ENCODE measurements around the gene AHCYL1.

AHCYL1 gene

GRCh38 chr1:109976762-109977161, 7.8 kb upstream of the AHCYL1 start:
- no peak for DNase-seq (ENCODE audit: low spot score)

- DNase-seq (ENCODE audit: low spot score): no peak
These were observed 7.3 kb upstream of the AHCYL1 start for GRCh38 chr1:109977225-109977624.

GRCh38 chr1:109977657-109978378, 6.7 kb upstream of the AHCYL1 start:
- DNase-seq (ENCODE audit: low spot score): no peak

GRCh38 chr1:109978761-109979488, 5.6 kb upstream of the AHCYL1 start:
- no peak for DNase-seq (ENCODE audit: low spot score)

- no peak for DNase-seq (ENCODE audit: low spot score)
These were observed 5.0 kb upstream of the AHCYL1 start for GRCh38 chr1:109979489-109980091.

GRCh38 chr1:109980324-109981003, 4.1 kb upstream of the AHCYL1 start:
- DNase-seq (ENCODE audit: low spot score): no peak

- DNase-seq (ENCODE audit: low spot score): no peak
These were observed 3.6 kb upstream of the AHCYL1 start for GRCh38 chr1:109981004-109981335.

- no peak for DNase-seq (ENCODE audit: low spot score)
These were observed 980 bp upstream of the AHCYL1 start for GRCh38 chr1:109983380-109984189.

GRCh38 chr1:109984190-109984455, 442 bp upstream of the AHCYL1 start:
- no peak for DNase-seq (ENCODE audit: low spot score)

- no peak for DNase-seq (ENCODE audit: low spot score)
These were observed 885 bp downstream of the AHCYL1 start for GRCh38 chr1:109985247-109986053.

- no peak for DNase-seq (ENCODE audit: low spot score)
These were observed 1.5 kb downstream of the AHCYL1 start for GRCh38 chr1:109986054-109986444.

- DNase-seq (ENCODE audit: low spot score): no peak
These were observed 3.9 kb downstream of the AHCYL1 start for GRCh38 chr1:109988349-109988914.

- DNase-seq (ENCODE audit: low spot score): no peak
These were observed 5.1 kb downstream of the AHCYL1 start for GRCh38 chr1:109989506-109990301.

- no peak for DNase-seq (ENCODE audit: low spot score)
These were observed 5.7 kb downstream of the AHCYL1 start for GRCh38 chr1:109990302-109990653.

GRCh38 chr1:109991400-109991925, 6.9 kb downstream of the AHCYL1 start:
- no peak for DNase-seq (ENCODE audit: low spot score)

- DNase-seq (ENCODE audit: low spot score): peak; percentile 37
These were observed 9.3 kb downstream of the AHCYL1 start for GRCh38 chr1:109993885-109994284.

- no peak for DNase-seq (ENCODE audit: low spot score)
These were observed 10.1 kb downstream of the AHCYL1 start for GRCh38 chr1:109994654-109995053.

GRCh38 chr1:109995536-109995935, 11.0 kb downstream of the AHCYL1 start:
- DNase-seq (ENCODE audit: low spot score): no peak

GRCh38 chr1:109996476-109996875, 11.9 kb downstream of the AHCYL1 start:
- no peak for DNase-seq (ENCODE audit: low spot score)
